ENCODE results near the gene CEMIP.

Gene CEMIP

DNA sequence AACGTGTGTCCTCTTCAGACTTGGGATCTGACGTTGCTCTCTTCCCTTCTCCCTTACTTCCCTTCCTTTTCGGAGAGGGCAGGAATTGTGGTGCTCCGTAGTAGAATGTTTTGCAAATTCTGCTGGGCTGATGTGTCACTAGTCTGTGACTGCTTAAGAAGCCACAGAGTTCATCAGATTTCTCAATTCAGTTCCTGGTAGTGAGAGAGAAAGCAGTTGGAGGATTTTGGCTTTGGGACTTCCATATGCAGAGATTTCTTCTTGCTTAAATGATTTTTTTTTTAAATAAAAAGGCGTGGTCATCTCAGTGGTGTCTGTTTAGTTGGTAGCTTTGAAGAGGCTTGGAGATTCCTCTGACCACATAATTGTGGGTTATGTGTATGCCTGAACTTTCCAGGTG is 10.1 kb downstream of the CEMIP start:
- no peak for DNase-seq

DNA sequence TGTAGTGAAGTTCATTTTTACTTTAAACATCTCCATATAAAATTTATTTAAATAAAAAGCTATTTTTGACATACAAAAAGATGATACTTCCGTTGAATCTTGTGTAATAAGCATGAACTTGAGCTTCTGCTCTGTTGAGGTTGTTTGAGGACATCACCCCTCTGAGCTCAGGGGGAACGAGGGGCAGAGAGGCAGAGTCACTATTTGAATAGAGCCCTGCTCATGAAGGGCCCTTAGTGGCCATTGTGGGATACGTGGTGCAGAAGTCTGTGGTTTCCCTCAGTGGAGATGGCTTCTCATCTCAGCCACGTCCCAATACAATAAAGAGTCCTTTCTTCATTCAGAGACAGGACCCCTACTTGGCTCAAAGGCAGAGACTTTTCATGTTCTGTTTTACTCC is 10.6 kb downstream of the CEMIP start:
- no peak for DNase-seq

DNA sequence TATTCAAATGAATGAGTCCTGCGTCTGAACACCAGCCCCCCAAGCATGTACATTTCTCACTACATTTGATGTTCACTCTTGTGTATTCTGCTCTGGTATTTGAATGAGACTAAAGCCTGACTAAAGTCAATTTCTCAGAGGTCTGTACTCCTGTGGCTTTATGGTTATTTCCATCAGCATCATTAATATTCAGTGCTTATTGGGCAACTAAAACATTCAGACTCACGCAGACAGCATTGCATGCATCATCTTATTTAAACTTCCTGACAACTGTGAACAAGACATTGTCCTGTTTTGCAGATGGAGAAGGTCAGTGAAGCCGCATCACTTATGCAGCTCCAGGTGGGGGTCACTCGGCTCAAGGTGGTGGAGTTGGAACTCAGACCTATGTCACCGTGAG is 11.1 kb downstream of the CEMIP start:
- no peak for DNase-seq

DNA sequence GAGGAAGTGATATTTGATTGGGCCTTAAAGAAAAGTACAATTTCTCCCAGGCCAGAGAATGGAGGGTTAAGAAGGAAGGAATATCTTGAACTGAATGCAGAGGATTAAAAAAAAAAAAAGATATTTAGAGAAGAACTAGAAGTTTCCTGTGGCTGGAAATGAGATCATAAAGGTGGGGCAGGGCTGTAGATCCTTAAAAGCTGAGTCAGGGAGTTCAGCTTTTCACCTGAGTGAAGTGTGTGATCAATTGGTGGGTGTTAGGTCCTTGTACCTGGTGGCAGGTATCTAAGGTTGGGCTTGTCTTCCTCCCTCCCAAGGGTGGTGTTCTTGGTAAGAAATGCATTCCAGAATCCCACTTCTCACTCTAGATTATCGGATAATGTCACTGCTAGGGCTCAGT is 11.8 kb downstream of the CEMIP start:
- DNase-seq: no peak

- DNase-seq: no peak
Measured at GRCh38 chr15:80796407-80796806, 17.2 kb downstream of the CEMIP start.

GRCh38 chr15:80798911-80799310 is 19.7 kb downstream of the CEMIP start:
- DNase-seq: no peak

- DNase-seq: no peak
Measured at GRCh38 chr15:80800067-80800466, 20.9 kb downstream of the CEMIP start.

GRCh38 chr15:80801891-80802680 is 22.9 kb downstream of the CEMIP start:
- DNase-seq: no peak

- no peak for DNase-seq
Measured at GRCh38 chr15:80803580-80804525, 24.7 kb downstream of the CEMIP start.

GRCh38 chr15:80804970-80805495 is 25.9 kb downstream of the CEMIP start:
- no peak for DNase-seq

DNA sequence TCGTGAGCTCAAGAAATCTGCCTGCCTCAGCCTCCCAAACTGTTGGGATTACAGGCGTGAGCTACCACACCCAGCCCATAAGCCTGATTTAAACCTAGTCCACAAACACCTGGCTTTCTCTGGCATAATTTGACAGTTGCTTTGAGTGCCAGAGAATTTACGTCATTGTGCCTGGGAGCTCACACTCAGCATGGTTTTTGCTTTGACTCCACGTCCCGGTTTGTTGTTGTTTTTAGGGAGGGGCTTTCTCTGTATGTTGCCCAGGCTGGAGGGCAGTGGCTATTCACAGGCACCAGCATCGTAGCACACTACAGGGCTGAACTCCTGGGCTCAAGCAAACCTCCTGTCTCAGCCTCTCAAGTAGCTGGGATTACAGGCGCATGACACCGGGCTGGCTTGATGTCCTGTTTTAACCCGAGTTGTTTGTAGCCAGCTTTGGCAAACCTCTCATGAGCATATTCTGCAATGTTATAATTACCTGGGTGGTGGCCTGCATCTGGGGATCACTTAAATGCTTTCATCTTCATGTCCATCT is 32.7 kb downstream of the CEMIP start:
- no peak for DNase-seq

DNA sequence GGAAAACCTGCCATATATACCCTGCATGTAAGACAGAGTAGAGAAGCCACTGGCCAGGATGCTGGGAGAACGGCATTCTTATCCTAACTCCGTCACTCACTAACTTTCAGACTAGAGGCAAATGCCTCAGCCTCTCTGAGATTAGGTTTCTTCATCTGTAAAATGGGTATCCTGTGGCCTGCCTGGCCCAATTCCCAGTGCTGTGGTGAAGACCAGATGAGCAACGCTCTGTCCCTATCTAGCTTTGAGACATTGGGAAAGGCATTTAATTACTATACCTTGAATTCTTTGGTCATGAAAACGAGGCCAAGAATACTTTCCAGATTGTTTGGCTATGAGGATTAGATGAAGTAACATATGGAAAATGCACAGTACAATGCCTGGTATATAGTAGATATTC is 35.9 kb downstream of the CEMIP start:
- DNase-seq: no peak

DNA sequence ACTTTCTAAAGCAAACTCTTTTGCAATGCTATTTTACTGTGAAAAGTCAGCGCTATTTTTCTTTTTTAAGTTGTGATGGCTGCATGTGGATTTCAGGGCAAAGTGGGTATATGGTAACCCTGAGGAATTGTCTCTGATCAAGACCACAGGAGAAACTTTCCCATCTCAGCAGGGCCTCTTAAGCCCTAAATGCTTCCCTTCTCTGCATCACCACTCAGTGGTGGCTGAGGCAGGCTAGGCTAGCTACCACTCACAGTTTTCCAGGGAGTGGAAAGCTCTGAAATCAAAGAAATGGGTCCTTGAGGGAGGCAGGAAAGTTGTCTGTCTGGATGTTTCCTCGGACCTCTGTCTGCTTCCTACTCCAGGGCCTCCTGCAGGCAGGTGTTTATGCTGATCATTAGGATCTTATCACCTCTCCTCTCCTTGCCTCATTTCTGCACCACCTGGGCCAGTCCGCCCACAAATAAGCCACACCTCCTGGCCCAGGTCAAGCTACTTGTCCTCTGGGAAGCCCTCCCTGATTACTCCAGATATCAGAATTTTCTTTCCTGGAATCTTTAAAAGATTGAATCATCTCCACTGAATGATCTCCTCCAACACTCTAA is 37.0 kb downstream of the CEMIP start:
- no peak for DNase-seq

- DNase-seq: no peak
Measured at GRCh38 chr15:80816936-80817335, 37.8 kb downstream of the CEMIP start.

DNA sequence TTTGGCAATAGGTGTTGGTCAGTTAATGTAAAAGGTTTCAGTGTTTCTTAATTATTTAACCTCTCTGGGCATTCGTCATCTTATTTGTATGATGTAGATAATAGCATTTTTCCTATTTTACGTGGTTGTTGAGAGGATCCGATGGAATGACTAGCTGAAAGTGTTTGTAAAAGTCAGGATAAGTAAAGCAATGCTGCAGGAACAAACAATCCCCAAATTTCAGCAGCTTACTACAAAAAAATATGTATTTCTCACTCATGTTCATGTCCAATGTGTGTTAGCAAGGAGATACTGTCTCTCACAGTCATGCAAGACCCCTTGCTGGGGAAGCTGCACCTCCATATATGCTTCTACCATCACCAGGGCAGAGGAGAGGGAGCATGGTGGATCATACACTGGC is 38.7 kb downstream of the CEMIP start:
- DNase-seq: no peak

DNA sequence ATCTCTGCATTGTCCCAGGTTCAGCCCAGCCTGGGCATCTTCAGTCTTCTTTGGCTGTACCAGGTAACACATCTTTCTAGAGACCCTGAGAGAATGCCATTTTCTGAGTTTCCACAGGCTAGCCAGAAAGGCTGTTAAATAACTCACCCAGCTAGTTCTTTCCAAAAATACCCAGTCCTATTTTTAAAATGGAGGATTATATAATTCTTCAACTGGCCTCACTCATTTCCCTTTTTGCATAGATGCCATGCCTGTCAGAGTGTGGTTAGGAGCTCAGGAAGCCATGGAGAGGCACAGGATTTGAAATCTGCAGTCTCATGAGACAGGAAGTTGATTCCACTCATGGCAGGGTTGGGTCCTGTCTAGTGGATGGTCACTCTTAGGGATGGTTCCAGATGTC is 39.8 kb downstream of the CEMIP start:
- no peak for DNase-seq

- DNase-seq: no peak
Measured at GRCh38 chr15:80820092-80820491, 40.9 kb downstream of the CEMIP start.

- DNase-seq: no peak
Measured at GRCh38 chr15:80822256-80822655, 43.1 kb downstream of the CEMIP start.

DNA sequence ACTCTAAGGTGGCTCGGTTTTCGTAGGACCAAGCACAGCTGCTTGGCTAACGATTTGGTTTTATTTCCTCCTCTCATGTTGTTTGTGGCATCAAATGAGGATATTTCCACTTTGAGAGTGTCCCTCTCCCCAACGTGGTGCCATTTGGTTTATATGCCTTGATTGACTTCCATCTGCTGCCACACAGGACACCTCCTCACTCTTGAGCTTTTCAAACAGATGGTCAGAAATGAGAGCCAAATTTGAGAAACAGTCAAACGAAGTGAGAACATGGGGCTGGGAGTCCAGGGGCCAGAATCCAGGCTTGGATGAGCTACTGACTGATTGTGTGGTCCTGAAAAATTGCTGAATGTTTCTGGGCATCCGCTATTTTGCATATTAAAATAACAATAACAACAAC is 43.5 kb downstream of the CEMIP start:
- DNase-seq: no peak

DNA sequence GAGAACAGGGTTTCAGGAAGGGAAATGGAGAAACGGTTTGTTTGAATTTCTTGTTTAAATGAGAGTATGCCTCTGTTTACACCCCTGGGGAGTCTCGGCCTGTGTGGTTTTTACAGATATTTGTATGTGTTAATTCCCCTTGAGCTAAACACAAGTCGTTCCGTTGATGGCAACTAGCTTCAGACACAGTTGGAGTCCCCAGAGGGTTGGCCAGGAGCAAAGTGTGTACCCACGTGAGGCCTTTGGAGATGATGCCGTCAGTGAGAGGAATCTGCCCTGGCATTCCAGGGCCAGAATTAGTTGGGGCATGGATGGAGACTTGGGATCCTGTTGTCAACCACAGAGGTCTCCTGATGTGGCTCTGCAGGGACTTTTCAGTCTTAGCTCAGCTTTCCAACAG is 44.0 kb downstream of the CEMIP start:
- DNase-seq: no peak

DNA sequence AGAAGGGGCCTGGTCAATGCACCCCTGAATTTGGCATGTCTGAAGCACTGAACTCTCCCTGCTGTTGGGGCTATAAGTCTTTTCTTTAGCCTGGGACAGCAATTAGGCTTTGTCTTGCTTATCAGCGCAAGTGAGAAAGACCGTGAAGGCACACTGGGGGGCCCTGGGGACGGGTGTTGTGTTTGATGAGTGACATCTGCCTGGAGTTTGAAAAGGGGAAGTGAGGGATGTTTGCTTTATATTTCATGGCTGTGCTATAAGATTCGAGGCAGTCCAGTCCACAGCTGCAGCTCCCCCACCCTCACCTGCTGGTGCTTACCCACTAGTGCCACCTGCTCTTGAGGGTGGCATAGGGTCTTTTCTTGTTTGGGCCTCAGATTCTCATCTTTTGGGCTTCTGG is 44.8 kb downstream of the CEMIP start:
- DNase-seq: no peak

DNA sequence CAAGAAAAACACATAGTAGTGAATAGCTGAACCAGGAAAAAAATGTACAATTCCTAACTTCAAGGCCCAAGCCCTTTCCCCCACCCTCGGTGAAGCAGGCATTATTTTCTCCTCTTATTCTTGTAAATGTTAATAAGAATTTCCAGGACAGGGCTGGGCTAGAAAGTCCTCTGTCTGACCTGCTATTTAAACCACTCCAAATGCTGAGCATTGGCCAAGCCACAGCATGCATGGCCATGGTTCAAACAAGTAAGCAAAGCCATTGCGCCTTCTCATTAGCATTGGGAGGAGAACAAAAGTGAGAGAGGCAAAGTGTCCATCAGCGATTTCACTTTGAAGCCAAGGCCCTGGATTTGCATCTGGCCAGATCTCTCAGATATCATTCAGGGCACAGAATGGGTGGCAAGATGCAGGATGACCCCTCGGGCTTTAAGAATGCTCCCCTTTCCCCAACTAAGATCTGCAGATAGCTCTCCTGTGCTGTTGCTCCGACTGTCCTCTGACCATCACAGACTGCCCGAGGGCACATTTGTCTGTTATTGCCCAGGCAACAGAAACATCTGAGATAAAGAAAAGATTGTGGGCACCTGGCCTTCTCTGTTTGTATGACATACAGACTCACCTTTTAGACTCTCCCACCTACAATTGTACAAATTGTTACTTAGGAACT is 46.3 kb downstream of the CEMIP start:
- DNase-seq: no peak

DNA sequence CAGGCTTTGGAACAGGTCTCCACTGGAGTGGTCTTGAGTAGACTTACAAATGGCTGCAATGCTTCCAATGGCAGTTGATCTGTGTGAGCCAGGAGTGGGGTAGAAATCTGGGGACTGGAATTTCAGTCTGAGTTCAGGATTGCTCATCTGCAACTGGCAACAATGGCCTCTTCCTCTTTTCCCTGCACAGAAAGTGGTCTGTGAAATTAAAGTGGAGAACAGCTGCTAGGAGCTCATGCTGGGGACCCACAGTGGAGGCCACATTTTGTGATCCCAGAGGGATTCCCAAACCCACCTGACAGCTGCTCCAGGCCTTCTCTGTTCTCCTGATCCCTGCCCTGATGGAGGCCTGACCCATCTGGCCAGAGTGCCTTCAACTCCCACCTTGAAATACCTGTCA is 49.6 kb downstream of the CEMIP start:
- DNase-seq: no peak

Data from NCI-H187 (cell line).